Measurements from ENCODE around the gene P2RX5.

The P2RX5 gene

DNA sequence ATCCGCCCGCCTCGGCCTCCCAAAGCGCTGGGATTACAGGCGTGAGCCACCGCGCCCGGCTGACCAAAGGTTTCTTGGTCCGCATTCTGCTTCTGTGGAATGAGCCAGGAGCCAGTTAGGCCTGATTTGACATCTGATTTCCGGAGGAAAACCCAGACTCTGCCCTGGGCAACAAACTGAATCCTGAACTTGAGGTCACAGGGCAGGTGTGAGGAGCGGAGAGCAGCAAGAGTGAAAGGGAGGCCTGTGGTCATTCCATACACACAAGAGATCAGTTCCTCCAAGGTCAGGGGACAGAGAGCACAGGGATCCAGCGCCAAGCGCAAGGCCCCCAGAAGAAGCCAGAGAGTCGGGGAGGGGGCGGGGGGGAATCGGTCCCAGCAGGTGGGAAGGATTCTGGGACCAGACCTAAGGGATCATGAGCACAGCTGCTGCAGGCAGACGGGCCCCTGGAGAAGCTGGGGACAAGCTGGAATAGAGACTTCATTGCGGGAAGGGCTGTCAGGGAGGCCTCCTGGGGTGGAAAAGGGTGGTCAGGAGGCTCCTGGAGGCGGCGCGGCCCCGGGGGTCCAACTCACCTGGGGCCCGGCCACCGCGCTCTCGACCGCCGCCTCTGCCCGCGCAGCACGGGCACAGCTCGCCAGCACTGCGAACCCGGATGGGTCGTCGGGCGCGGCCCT, 60.3 kb downstream of the P2RX5 start:
- H3K9ac ChIP-seq = peak overlapping the region; percentile 98
- H4K20me1 ChIP-seq = peaks cover 12% of the 10 kb centered on the region; the same call in 1 of the 2 replicates
- peak overlapping the region; percentile 99 for H3K27ac ChIP-seq
- peak overlapping the region; percentile 87 for H3K4me3 ChIP-seq
- no peak for TF ChIP-seq Cebpa-rat (IDR thresholded peaks at IDR 0.05)
- H3K4me2 ChIP-seq = peak overlapping the region; percentile 71
- H3K4me1 ChIP-seq = peaks cover 72% of the 10 kb centered on the region
- H3K9me3 ChIP-seq = no peaks in the 10 kb centered on the region
- H3K36me3 ChIP-seq = peaks cover 23% of the 10 kb centered on the region
- no peaks in the 10 kb centered on the region for H3K27me3 ChIP-seq

DNA sequence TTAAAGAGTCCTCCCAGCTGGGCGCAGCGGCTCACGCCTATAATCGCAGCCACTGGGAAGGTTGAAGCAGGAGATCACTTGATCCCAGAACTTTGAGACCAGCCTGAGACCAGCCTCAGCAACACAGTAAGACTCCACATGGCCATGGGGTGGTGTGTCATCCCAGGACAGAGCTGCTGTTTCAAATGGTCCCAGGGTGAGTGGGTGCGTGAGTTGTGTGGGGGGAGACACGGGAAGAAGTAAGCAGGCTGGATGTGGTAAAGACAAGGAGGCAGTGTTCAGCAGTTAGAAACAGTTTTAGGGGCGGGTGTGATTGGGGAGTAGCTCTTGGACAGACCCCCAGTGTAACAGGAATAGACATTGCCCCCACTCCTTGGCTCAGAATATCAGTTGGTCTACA, 63.7 kb downstream of the P2RX5 start:
- TF ChIP-seq Cebpa-rat (IDR thresholded peaks at IDR 0.05) = no peak
- Histone ChIP-seq H3K27me3 (no peaks in the 10 kb centered on the region), H4K20me1 (peaks cover 26% of the 10 kb centered on the region; the same call in 1 of the 2 replicates), H3K27ac (no peak overlapping the region), H3K4me3 (no peak overlapping the region), H3K9ac (no peak overlapping the region), H3K4me1 (peaks cover 39% of the 10 kb centered on the region), H3K4me2 (no peak overlapping the region), H3K9me3 (no peaks in the 10 kb centered on the region), H3K36me3 (peaks cover 56% of the 10 kb centered on the region)

DNA sequence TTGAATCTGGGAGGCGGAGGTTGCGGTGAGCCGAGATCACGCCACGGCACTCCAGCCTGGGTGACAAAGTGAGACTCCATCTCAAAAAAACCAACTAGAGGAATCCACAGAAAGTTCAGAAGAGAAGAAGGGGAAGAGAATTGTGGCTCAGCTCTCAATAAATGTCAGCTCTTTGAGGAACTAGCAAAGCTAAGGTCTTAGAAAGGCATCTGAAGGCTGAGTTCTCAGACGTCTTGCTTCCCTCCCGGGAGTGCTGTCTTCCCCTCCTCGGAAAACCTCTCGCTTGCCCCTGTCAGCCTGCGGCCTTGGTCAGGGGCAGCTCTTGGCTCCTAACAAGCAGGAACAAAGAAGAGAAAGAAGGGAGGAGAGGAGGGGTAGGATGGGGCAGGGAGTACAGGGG, 65.2 kb downstream of the P2RX5 start:
- Histone ChIP-seq H3K36me3 (peaks cover 71% of the 10 kb centered on the region), H4K20me1 (peaks cover 26% of the 10 kb centered on the region; the same call in 1 of the 2 replicates), H3K27me3 (no peaks in the 10 kb centered on the region), H3K4me3 (no peak overlapping the region), H3K27ac (peak overlapping the region; percentile 60; the same call in 1 of the 2 replicates), H3K9me3 (no peaks in the 10 kb centered on the region), H3K4me1 (peaks cover 34% of the 10 kb centered on the region), H3K4me2 (0 out of 2 replicates have a peak overlapping the region, but pooled peaks have one; percentile 22), H3K9ac (no peak overlapping the region)
- no peak for TF ChIP-seq Cebpa-rat (IDR thresholded peaks at IDR 0.05)

DNA sequence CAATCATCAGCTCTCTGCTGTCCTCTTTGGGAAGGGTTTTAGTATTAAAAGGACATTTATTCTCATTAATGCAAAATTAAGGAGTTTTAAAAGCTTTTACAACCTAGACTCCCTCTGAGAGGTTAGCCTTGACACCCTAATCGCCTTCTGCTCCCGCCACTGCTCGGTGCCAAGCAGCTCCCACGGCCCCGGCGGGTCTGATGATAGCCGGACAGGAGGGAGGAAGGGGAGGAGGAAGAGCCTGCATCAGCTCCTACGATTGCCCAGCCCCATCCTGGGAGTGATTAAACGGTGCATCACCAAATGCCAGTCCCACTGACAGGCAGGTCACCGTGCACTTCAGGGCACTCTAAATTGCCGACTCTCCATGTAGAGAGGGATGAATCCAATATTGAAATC, 68.2 kb downstream of the P2RX5 start:
- Histone ChIP-seq H3K36me3 (peaks cover 95% of the 10 kb centered on the region), H3K9me3 (no peaks in the 10 kb centered on the region), H3K4me1 (peaks cover 20% of the 10 kb centered on the region; the same call in 1 of the 2 replicates), H3K4me2 (no peak overlapping the region), H3K27ac (no peak overlapping the region), H3K4me3 (no peak overlapping the region), H3K27me3 (no peaks in the 10 kb centered on the region; the same call in 1 of the 2 replicates), H3K9ac (no peak overlapping the region), H4K20me1 (peaks cover 26% of the 10 kb centered on the region; the same call in 1 of the 2 replicates)
- no peak for TF ChIP-seq Cebpa-rat (IDR thresholded peaks at IDR 0.05)

DNA sequence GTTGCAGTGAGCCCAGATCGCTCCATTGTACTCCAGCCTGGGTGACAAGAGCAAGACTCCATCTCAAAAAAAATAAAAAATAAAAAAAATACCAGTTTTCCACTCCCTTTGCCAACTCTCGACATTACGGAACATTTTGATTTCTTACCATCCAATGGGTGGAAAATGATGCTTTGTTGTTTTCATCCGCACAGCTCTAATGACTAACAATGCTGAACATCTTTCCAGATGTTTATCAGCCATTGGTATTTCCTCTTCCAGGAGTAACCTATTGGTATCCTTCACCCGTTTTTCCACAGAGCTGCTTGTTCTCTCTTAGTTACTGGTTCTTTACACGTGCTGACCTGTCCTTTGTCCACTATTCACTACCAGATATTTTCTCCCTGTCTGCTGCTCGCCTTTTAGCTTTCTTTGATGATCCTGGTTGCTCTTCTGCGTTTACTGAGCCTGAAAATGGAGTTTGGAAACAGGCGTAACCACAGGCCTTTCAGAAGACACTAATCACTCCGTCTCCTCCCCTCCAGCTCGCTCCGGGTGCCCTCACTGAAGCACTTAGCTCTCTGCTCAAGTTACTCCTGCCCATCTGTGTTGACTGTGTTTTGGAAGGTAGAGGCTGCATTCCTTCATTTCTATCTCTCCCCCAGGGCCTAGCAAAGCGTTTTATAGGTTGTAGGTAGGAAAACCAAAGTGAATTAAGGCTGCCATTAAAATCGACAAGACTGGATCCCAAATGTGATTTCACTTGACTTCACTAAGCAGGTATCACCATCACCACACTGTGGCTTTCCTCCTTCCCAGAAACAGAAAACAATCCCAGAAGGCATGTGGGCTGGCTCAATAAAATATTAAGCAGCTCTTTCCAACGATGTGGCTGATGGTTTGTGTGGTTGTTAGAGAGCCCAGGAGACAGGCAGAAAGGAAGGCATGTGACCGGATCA, 68.9 kb downstream of the P2RX5 start:
- H3K36me3 ChIP-seq = peaks cover 95% of the 10 kb centered on the region

More for the DNA sequence above, 68.9 kb downstream of the P2RX5 start:
- Histone ChIP-seq H3K4me2 (no peak overlapping the region), H3K27me3 (no peaks in the 10 kb centered on the region; the same call in 1 of the 2 replicates), H3K9ac (no peak overlapping the region), H3K4me3 (no peak overlapping the region), H3K27ac (no peak overlapping the region), H3K9me3 (no peaks in the 10 kb centered on the region), H4K20me1 (peaks cover 21% of the 10 kb centered on the region; the same call in 1 of the 2 replicates), H3K4me1 (peaks cover 18% of the 10 kb centered on the region)
- TF ChIP-seq Cebpa-rat (IDR thresholded peaks at IDR 0.05) = no peak

All from BLaER1 (cell line).